Epidermal melanocyte (primary cell): ENCODE results near the gene GCHFR.

Experiments
- DNase-seq: peaks from one replicate; pipeline ENCODE4 v3.0.0; 2011; ENCODE audit warnings: low spot score; ENCODE audit not compliant: insufficient read length

The GCHFR gene

DNA sequence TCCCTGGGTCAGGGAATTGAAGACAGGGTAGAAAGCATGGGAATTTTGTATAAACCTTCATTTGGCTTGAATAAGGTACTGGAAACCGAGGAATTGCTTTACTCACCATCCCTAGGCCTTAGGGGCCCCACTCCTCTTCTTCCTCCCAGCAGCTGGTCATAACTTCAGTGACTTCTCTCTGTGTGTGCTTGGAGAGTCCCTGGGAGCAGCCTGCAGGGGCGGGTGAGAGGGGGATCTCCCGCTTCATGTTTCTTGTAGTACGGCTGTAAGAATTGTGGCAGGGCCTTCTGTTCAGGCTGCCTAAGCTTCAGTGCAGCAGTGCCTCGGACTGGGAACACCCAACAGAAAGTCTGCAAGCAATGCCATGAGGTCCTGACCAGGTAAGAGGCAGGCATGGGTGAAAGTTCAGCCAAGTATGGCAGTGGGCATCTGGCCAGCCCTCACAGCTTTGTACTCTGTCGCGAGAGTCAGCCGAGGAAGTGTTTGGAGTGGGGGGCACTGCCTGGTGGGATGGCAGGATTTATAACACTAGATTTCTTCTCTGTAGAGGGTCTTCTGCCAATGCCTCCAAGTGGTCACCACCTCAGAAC, 45.1 kb downstream of the GCHFR start:
- DNase-seq = no peak

DNA sequence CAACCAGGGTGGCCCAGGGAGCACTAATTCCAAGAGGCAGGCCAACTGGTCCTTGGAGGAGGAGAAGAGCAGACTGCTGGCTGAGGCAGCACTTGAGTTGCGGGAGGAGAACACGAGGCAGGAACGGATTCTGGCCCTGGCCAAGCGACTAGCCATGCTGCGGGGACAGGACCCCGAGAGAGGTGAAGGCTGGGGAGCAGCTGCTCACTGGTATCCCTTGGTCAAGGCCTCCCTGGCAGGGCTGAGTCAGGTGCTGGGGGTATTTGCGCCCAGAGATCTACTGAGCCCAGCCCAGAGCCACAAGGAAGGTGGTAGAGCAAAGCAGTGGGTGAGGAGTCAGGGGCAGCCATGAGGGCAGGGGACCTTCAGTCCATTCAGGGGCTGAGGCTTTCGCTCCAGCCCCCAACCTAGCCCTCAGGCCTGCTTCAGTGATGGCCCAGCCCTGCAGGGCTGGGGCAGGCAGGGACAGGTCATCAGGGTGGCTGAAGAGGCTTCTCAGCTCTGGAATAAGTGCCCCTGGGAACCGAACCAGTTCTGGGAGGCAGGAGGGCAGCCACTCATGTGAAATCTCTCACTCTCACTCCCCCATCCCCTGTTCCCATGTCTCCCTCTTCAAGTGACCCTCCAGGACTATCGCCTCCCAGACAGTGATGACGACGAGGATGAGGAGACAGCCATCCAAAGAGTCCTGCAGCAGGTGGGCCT, 49.0 kb downstream of the GCHFR start:
- no peak for DNase-seq

DNA sequence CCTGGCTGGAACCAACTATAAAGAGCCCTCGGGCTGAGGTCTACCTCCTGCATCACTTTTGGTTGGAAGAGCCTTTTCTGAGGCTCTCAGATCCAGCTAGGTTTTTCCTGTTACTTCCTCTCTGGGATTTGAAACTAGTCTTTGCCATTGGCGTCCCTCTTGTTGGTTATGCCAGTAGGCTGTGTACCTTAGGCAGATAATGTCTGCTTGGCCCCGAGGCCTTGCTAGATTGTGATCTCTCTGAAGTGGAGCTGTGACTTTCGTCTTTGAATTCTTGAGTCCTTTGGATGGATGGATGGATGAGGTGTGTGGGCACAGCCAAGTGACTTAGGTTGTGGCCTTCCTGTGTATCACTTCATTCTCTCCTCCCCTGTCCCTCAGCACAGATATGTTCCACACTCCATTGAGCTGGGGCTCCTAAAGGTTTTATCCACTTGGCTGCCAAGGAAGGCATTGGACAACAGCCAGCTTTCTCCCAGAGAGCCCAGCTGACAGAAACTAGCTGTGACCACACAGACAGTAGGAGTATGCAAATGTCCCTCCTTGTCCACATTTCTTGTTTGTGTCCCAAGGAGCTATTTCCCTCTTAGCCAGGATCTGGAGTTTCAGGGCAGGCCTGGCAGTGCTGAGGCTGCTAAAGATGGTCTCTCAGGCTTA, 51.3 kb downstream of the GCHFR start:
- no peak for DNase-seq
